Panc1 (cell line): ENCODE results near the gene DAAM2. TPM values are rescaled to one million over a fixed set of nuclear protein-coding genes. Genes with fewer than 3 reads are reported as not detected.

Source experiments
- ATAC-seq: fragments of 200-7000 bp; cut with Tn5 transposase; 2 replicates; pipeline ENCODE4 v1.9.1; 2020; ENCODE audit warnings: mild to moderate bottlenecking, moderate library complexity
- BruUV-seq: library from RNA; stranded (reverse); fragments of 400-500 nt; replicated peaks from 2 replicates; lab custom pipeline; 2021; lab: Mats Ljungman, UMichigan
- CTCF ChIA-PET: fragments of 300-600 bp; sonication (Branson Sonifier 250); formaldehyde crosslinking; loops from one replicate; lab custom pipeline; 2022; ENCODE audit warnings: antibody characterized with exemption; lab: Charles Lee
- POLR2A ChIA-PET: fragments of 300-600 bp; sonication (Branson Sonifier 250); formaldehyde crosslinking; loops from one replicate; lab custom pipeline; 2022; ENCODE audit warnings: antibody characterized with exemption; lab: Charles Lee
- DNase-seq: peaks from one replicate; pipeline ENCODE4 v3.0.0-alpha.2; 2010; ENCODE audit warnings: low read depth, low spot score
- H3K27ac ChIP-seq: 2 replicates; pipeline ENCODE4 v1.5.1; 2011; ENCODE audit warnings: mild to moderate bottlenecking, low read length, inconsistent platforms
- H3K27me3 ChIP-seq: fragments of 200-500 bp; sonication (Bioruptor generic); 2 replicates; pipeline ENCODE4 v1.6.0; 2014; ENCODE audit warnings: low read length, inconsistent platforms; ENCODE audit not compliant: control insufficient read depth, insufficient read depth
- H3K36me3 ChIP-seq: fragments of 200-500 bp; sonication (Bioruptor generic); 2 replicates; pipeline ENCODE4 v1.5.1; 2014; ENCODE audit warnings: inconsistent platforms, mild to moderate bottlenecking, low read length, moderate library complexity; ENCODE audit not compliant: control insufficient read depth, insufficient read depth
- H3K4me1 ChIP-seq: 2 replicates; pipeline ENCODE4 v1.5.1; 2011; ENCODE audit warnings: inconsistent platforms, mild to moderate bottlenecking, low read length, moderate library complexity; ENCODE audit not compliant: control insufficient read depth, insufficient read depth
- H3K4me3 ChIP-seq, 2 experiments: 2 replicates each; pipeline ENCODE4 v1.5.1; 2011 to 2012; ENCODE audit warnings: low read depth in 2 of 2, low read length in 2 of 2, mild to moderate bottlenecking in 2 of 2, inconsistent platforms in 1 of 2, moderate library complexity in 1 of 2
- H3K9me3 ChIP-seq: fragments of 200-500 bp; sonication (Bioruptor generic); 2 replicates; pipeline ENCODE4 v1.5.1; 2014; ENCODE audit warnings: low read depth, mild to moderate bottlenecking, inconsistent platforms, low read length, moderate library complexity; ENCODE audit not compliant: control insufficient read depth, insufficient read depth
- POLR2AphosphoS5 ChIP-seq: IDR thresholded peaks from 2 replicates; pipeline ENCODE4 v1.6.1; 2012; ENCODE audit warnings: mild to moderate bottlenecking, low read depth, low read length, moderate library complexity
- SIN3A ChIP-seq: IDR thresholded peaks from 2 replicates; pipeline ENCODE4 v1.6.1; 2012; ENCODE audit warnings: low read depth, mild to moderate bottlenecking, low read length, moderate library complexity, borderline replicate concordance; ENCODE audit not compliant: insufficient read depth
- TCF7L2 ChIP-seq: IDR thresholded peaks from 2 replicates; pipeline ENCODE4 v1.6.1; 2011; ENCODE audit warnings: mild to moderate bottlenecking, low read depth, low read length, inconsistent platforms
- in situ Hi-C: cut with HindIII; loops from 2 replicates; pipeline ENCODE4 v1.10.0; 2016; ENCODE audit warnings: low sequenced_read_pairs, low pct_unique_long_range_greater_than_20kb
- intact Hi-C: fragments of 100-400 bp; cut with micrococcal nuclease; formaldehyde crosslinking; loops from one replicate; pipeline ENCODE4 v1.10.0; 2022; ENCODE audit not compliant: unreplicated experiment
- total RNA-seq: library from RNA; stranded (reverse); gene quantifications from one replicate; pipeline ENCODE4 v1.2.1, GENCODE V29; 2021; ENCODE audit not compliant: unreplicated experiment
- TF ChIP-seq, protein P1 (sequence below), 2 experiments: IDR thresholded peaks; 2 replicates each; pipeline ENCODE4 v1.6.1; 2011 to 2012; ENCODE audit warnings: low read depth in 2 of 2, control low read depth in 1 of 2, low read length in 1 of 2, mild to moderate bottlenecking in 1 of 2, moderate library complexity in 1 of 2; ENCODE audit not compliant: insufficient read depth in 1 of 2
- TF ChIP-seq, protein P2 (sequence below): fragments of 450-650 bp; IDR thresholded peaks from 2 replicates; pipeline ENCODE4 v1.5.1; 2017; ENCODE audit warnings: mild to moderate bottlenecking

Gene DAAM2
- total RNA-seq, 1 experiment from 2014 or later: not detected

DNA sequence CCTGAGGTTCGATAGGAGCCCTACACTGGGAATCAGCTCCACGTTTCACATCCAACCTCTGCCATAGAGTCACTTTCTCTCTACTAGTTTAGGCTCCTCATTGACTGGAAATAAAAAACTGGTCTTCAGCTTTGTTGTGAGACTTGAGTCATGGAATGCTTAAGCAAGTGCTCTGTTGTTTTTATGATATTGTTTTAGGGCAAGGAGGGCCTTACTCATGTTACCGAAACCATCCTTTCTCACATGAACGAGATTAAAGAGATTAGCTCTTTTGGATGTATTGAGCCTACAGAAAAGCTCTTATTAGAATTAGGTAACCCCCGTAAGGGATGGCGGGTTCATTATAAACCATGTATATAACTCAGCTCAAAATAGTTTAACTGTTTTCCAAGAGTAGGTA lies 149.0 kb downstream of the DAAM2 start:
- Histone ChIP-seq H3K4me1 (no peaks in the 10 kb centered on the region), H3K27me3 (0 out of 2 replicates have a peak, but pooled peaks cover 2% of the 10 kb centered on the region), H3K9me3 (no peaks in the 10 kb centered on the region), H3K4me3 (no peak overlapping the region), H3K36me3 (no peaks in the 10 kb centered on the region), H3K27ac (no peak overlapping the region)
- no peak for DNase-seq
- intact Hi-C loops: no loop called here
- no TSS peak for BruUV-seq
- in situ Hi-C loops: no loop called here
- ATAC-seq: no peak
- TF ChIP-seq TCF7L2: no peak
- no peak for TF ChIP-seq POLR2AphosphoS5
- no peak for TF ChIP-seq SIN3A
- TF ChIP-seq, protein P1, sequence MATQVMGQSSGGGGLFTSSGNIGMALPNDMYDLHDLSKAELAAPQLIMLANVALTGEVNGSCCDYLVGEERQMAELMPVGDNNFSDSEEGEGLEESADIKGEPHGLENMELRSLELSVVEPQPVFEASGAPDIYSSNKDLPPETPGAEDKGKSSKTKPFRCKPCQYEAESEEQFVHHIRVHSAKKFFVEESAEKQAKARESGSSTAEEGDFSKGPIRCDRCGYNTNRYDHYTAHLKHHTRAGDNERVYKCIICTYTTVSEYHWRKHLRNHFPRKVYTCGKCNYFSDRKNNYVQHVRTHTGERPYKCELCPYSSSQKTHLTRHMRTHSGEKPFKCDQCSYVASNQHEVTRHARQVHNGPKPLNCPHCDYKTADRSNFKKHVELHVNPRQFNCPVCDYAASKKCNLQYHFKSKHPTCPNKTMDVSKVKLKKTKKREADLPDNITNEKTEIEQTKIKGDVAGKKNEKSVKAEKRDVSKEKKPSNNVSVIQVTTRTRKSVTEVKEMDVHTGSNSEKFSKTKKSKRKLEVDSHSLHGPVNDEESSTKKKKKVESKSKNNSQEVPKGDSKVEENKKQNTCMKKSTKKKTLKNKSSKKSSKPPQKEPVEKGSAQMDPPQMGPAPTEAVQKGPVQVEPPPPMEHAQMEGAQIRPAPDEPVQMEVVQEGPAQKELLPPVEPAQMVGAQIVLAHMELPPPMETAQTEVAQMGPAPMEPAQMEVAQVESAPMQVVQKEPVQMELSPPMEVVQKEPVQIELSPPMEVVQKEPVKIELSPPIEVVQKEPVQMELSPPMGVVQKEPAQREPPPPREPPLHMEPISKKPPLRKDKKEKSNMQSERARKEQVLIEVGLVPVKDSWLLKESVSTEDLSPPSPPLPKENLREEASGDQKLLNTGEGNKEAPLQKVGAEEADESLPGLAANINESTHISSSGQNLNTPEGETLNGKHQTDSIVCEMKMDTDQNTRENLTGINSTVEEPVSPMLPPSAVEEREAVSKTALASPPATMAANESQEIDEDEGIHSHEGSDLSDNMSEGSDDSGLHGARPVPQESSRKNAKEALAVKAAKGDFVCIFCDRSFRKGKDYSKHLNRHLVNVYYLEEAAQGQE (IDR thresholded peaks at IDR 0.05; ENCODE audit: insufficient read depth in 1 of 2, low read depth in 2 of 2, low read length in 1 of 2): no peak
- TF ChIP-seq, protein P2, sequence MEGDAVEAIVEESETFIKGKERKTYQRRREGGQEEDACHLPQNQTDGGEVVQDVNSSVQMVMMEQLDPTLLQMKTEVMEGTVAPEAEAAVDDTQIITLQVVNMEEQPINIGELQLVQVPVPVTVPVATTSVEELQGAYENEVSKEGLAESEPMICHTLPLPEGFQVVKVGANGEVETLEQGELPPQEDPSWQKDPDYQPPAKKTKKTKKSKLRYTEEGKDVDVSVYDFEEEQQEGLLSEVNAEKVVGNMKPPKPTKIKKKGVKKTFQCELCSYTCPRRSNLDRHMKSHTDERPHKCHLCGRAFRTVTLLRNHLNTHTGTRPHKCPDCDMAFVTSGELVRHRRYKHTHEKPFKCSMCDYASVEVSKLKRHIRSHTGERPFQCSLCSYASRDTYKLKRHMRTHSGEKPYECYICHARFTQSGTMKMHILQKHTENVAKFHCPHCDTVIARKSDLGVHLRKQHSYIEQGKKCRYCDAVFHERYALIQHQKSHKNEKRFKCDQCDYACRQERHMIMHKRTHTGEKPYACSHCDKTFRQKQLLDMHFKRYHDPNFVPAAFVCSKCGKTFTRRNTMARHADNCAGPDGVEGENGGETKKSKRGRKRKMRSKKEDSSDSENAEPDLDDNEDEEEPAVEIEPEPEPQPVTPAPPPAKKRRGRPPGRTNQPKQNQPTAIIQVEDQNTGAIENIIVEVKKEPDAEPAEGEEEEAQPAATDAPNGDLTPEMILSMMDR: no peak
- CTCF ChIA-PET: no interaction called here
- POLR2A ChIA-PET: no interaction called here

DNA sequence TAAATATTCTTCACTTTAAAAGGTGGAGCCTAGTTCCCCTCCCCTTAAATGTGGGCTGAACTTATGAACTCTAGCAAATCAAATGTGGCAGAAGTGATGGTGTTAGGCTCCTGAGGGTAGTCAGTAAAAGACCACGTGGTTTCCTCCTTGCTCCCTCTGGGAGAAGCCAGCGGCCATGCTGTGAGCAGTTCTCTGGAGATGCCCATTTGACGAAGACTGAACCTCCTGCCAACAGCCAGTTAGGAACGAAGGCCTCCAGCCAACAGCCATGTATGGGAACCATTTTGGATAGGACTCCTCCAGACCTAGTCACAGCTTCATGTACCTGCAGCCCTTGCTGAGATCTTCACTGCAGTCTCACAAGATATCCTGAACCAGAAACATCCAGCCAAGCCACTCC lies 149.6 kb downstream of the DAAM2 start:
- POLR2A ChIA-PET: no interaction called here
- BruUV-seq: no TSS peak
- ATAC-seq: no peak
- TF ChIP-seq SIN3A (no peak), POLR2AphosphoS5 (no peak), TCF7L2 (no peak)
- TF ChIP-seq, protein P1 (IDR thresholded peaks at IDR 0.05; ENCODE audit: insufficient read depth in 1 of 2, low read depth in 2 of 2, low read length in 1 of 2): no peak
- TF ChIP-seq, protein P2: no peak
- Histone ChIP-seq H3K27ac (no peak overlapping the region), H3K36me3 (no peaks in the 10 kb centered on the region), H3K4me3 (no peak overlapping the region), H3K27me3 (no peaks in the 10 kb centered on the region), H3K9me3 (no peaks in the 10 kb centered on the region), H3K4me1 (no peaks in the 10 kb centered on the region)
- no peak for DNase-seq
- intact Hi-C loops (no loop called here), in situ Hi-C loops (no loop called here)
- CTCF ChIA-PET: no interaction called here
